ENCODE measurements around the gene ANXA4.
"Not testable (repeated sequence)": the region's sequence is repeated elsewhere in the genome, so short reads cannot be mapped to it uniquely, and the experiment has no call there.

Gene ANXA4

DNA sequence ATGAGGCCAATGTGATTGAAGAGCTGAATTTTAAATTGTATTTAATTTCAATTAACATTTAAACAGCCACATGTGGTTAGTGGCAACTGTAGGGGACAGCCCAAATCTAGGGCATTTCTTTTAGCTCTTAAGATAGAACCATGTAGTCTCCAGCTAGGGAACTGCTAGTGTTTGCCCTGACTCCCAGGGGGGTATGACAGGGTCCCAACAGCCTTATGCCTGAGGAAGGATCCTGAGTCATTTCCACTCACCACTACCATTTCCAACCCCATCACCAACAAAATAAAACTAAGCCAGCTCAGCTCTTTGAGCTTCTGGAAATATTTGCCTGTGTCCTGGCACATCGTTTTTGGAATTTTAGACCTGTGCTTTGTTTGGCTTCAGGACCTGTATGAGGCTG lies 73.8 kb downstream of the ANXA4 start:
- no peak for DNase-seq

DNA sequence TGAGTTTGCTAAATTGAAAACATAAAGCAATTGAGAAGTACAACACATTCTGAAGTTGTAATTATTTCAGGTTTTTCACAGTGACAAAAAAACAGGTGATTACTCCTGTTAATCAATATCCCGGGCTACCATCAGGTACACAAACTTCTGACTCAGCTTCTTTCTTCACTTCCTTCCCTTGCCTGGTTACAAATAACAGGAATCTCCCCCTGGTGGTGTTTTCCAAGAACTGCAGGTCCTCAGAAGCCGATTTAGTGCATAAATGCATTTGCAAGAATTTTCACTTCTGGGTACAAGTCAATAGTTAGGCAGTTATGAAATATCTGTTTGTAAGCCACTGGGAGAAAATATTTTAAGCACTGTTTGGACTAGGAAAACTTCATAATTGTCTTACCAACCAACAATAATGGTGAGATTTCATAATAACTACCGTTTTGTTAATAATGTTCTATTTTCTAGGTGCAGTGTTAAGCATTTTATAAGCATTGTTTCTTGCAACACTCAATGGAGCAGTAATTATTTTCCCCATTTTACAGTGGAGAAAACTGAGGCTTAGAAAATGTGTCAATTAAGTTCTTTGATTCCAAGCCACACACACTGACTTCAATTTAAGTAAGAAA lies 75.1 kb downstream of the ANXA4 start:
- peak; percentile 80 for DNase-seq

DNA sequence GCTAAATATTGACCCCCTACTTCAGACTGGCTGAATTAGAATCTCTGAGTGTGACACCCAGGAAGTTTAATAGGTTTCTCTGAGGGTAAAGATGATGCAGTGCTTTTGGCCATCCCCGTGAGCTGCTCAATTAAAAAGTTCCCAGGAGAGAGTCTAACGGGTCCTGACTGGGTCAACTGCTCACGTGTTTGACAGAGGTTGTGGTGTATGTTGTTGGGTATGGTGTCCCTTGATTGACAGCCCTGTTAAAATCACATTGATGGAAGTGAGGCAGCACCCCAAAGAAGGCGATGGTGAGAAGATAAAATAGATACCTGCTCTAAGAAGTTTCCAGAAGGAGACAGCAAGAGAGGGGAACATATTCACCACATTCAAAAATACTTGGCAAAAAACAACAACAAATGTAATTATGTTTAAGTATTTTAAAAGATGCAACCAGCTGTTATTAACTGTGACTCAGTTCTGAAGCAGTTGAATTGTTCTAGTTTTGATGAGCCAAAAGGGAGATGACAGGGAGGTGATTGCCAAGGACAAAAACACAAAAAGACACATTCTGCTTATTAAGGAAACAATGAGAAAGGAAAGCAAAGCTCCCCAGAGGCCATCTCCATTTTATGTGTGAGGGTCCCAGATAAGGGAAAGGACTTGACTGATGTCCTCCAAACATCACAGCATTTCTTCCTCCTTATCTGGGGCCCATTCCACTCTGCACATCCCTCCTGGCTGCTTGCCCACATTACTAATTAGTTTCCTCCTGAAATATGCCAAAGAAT lies 76.0 kb downstream of the ANXA4 start:
- no peak for DNase-seq

DNA sequence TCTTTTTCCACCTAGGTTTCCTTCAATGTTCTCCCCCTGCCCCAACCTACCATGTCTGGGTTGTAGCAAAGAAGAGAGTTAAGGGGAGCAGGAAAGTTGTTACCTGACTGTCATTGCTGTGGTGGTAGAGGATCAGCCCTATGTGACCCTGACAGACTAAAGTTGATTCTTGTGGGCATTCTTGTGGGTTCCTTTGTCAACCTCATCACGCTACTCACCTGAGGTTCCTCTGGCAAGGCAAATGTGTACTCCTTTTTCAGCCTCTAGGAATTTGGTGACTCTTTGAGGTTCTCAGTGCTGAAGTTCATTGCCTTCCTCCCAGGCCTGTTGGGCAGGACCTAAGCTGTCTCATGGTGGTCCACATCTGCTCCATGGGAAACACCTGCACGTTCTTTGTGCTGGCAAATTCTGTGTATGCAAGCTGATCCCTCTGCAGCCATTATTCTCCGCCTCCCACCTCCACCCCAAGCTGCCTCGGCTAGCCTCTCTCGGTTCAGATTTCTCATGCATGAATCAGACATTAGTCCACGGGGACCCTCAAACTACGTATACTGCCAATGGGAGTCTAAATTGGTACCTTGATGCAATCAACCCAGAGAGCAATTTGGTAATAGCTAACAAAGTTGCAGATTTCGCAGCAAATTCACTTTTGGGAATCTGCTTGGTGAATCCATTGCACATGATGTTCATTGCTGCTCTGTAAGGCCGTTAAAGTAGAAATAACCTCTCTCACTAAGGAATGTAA lies 86.0 kb downstream of the ANXA4 start:
- DNase-seq, result no peak

DNA sequence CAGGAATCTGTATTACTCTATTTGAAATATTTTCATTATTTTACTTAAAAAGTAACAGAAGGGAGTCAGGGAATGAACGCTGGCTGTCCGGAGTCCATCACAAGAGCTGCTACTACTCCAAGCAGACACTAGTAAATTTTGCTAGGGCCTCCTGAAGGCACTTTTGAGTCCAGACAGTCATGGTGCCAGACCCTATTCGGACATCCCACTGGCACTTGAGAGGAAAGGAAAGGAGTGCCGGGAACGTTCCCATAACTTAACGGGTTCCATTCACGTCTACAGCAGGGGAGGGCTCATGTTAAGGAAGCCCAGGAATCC lies 87.0 kb downstream of the ANXA4 start:
- no peak for DNase-seq

DNA sequence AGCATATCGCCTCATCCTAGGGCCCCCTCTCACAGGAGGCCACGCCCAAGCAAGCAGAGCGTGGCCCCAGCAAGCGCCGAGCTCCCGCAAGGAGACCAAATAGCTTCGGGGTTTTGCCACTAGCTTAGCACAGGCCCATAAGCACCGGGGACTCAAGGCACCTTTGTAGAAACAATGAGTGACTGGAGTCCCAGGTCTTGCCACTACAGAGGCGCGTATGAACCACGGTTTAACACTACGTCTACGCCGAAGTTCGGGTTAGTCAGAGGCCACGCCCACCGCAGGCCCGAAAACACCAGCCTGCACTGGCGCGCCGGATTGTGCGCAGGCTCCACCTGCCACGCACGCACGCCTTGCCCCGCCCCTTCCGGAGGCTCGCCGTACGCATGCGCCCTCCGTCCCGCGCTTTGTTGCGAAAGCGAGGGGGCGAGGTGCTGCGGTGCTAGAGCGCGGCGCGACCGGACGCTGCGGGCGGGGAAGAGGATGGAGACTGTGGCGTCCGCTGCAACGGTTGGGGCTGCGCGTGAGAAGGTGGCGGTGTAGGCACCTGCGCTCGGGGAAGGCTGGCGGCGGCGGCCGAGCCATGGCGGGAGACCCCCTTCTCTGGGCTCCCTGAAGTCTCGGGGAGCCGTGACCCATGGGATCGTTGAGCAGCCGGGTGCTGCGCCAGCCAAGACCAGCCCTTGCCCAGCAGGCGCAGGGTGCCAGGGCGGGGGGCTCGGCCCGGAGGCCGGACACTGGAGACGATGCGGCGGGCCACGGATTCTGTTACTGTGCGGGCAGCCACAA lies 87.5 kb downstream of the ANXA4 start, which contains the start of gene GMCL1:
Gene GMCL1 (plus strand): TSS at position 405 of the 789 bp plus-strand sequence. CDS start 233 bp downstream, at position 638.
- peak; percentile 99 for DNase-seq

DNA sequence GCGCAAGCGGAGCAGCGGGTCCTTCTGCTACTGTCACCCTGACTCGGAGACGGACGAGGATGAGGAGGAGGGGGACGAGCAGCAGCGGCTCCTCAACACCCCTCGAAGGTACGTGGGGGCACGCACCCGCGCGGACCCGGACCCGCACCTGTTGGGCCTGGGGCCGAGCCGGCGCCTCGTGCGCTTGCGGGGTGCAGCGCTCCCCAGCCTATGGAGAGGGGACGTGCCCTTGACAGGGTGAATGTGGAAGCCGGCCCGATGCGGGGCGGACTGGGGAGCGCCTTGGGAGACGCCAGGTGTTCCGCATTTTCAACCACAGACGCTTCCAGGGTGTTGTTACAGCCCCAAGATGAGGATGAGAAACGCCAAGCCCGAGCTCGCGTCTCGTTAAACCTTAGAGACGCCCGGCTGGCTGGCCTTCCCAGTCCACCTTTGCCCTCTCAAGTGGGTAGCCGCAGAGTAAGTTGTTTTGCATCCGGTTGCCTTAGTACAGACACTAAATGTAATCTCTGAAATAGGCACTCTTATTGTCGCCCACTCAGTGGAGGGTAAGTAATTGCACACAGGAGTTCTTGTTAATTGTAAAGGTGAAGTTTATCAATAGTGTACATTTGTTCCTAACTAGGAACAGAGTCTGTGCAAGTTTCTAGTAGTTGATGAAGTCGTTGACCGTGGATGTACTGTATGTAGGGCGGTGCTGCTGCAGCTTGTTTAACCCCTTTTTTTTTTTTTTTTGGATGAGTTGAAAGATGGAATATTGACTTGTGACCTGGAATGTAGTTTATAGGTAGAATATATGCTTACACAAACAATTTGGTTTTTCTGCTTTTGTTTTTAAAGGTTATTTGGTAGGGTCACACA lies 88.3 kb downstream of the ANXA4 start:
- peak; percentile 49 for DNase-seq

DNA sequence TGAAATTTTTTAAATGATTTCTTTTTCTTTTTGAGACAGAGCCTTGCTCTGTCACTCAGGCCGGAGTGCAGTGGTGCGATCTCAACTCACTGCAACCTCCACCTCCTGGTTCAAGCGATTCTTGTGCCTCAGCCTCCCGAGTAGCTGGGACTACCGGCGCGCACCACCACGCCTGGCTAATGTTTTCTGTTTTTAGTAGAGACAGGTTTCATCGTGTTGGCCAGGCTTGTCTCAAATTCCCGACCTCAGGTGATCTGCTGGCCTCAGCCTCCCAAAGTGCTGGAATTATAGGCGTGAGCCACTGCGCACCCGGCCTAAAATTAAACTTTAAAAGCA lies 88.9 kb downstream of the ANXA4 start:
- not testable (repeated sequence) for DNase-seq

DNA sequence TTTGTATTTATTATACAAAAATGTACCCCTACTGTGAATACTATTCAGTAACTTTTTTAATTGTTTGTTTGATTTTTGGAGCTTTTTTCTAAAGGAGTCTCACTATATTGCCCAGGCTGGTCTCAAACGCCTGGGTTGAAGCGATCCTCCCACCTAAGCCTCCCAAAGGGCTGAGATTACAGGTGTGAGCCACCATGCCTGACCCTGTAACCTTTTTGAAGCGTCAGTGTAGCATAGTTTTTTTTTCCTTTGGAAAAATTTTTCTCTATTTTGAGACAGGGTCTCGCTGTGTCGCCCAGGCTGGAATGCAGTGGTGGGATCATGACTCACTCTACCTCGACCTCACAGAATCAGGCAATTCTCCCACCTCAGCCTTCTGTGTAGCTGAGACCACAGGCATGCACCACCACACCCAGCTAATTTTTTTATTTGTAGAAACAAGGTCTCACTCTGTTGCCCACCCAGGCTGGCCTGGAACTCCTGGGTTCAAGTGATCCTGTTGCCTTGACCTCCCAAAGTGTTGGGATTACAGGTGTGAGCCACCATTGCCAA lies 89.5 kb downstream of the ANXA4 start:
- no peak for DNase-seq

DNA sequence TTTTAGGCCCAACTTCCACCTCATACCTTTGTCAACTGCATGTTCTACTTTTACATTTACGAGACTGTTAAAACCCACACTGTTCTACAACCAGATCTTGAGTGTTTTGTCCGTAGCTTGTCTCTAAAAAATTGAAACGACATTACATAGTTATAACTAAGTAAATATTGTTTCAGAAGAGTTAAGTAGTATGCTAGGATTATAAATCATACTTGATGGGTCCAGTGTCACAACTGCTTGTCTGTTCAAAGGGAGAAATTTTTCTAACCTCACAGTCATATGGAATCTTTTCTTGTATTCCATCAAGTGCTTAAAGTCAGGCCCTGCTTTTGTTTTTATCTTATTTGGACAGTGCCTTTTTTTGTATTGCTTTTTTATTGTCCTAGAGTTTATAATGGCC lies 91.8 kb downstream of the ANXA4 start:
- DNase-seq, result no peak

DNA sequence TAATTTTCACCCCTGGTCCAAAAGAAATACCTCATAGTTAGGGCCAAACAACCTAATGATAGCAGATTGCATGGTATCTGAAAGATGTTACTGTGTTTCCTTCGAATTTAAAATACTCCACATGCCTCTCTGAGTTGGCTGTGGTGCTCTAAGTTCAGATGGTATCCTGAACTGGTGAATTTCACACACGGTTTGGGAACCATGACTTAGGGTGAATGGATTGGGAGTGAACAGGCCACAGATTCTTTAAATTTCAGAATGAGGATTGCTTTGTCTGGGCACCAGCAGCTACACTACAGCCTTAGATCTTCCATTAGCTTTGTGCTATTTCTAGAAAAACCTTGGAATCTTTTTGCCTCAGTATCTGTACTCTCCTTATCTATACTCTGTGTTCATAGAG lies 93.7 kb downstream of the ANXA4 start:
- no peak for DNase-seq

DNA sequence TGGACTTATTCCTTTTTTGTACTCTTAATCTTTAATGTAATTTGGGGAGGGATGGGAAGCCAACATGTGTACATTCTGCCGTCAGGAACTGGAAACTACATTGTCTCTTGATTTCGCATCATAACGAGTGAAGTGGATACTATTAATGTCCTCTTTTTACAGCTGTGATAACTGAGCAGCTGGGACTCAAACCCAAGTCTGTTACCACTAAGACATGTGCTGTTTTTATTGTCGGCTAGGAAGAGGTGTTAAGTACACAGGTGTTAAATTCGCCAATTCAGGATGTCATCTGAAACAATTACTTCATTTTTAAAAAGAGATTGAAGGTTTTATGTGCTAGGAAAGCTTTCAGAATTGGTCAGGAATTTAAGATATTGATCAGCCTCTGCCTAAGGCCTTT lies 94.4 kb downstream of the ANXA4 start:
- DNase-seq, result no peak

DNA sequence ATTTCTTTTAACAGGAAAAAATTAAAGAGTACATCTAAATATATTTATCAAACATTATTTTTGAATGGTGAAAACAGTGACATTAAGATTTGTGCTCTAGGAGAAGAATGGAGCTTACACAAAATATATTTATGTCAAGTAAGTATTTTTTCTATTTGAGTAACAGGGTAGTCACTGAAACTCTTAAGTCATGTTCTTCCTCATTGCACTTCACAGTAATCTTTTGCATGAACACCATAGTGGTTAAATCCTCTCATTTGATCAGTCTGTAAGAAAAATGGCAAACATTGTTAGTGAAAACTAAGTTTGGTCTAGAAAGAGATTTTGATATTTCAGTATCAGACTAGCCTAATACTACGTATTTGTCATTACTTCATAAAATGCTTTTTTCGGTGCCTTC lies 95.6 kb downstream of the ANXA4 start:
- no peak for DNase-seq

DNA sequence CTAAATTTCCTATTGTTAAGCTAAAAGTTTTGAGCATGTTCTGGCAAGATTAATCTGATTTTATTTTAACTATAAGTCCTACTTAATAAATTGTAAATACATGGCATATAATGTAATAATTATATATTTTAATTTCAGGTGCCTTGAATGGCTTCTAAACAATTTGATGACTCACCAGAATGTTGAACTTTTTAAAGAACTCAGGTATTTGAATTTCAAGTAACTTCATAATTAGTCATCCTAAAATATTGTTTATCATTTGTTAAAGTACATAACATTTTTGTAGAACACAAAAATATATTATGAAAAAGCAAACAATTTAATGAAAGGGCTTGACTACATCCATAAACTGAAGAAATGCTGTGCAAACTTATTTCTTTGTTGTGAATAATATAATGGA lies 102.1 kb downstream of the ANXA4 start:
- no peak for DNase-seq

DNA sequence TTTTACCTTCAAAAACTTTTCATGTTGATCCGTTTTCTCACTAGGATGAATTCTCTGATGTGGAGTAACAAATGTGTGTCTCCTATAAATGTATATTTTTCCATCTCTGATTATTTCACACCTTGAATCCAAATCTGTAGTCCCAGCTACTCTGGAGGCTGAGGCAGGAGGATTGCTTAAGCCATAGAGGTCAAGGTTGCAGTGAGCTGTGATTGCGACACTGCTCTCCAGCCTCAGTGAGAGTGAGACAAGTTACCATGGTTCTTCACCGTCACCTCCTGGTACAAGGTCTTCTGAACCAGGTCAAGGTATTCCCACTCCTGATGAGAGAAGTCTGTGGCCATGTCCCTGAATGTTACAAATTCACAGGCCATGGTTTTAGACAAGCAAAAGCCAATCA lies 102.6 kb downstream of the ANXA4 start:
- no peak for DNase-seq

DNA sequence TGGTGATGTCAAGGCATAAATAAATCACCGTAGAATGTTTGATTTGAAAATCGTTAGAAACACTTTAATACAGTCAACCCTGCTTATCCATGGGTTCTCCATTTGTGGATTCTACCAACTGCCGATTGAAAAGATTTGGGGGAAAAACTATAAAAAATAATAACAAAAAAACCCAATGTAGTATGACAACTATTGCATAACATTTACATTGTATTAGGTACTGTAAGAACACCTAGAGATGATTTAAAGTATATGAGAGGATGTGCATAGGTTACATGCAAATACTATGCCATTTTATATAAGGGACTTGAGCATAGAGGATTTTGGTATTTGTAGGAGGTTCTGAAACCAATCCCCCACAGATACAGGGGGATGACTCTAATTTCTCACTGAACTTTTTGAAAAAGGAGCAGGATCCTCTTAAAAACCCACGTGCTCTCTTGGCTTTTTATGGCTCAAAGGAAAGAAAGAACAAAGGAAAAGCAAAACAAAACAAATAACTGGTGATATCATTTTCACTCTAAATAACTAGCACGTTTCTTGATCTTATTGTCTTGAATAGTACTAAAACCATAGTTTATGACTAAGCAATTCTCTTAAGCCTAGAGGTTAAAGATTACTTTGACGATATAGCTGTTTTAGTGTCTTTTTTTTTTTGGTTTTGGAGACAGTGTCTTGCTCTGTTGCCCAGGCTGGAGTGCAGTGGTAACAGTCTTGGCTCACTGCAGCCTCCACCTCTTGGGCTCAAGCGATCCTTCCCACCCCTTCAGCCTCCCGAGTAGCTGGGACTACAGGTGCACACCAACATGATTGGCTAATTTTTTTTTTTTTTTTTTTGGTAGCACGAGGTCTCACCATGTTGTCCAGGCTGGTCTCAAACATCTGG lies 104.5 kb downstream of the ANXA4 start:
- no peak for DNase-seq

DNA sequence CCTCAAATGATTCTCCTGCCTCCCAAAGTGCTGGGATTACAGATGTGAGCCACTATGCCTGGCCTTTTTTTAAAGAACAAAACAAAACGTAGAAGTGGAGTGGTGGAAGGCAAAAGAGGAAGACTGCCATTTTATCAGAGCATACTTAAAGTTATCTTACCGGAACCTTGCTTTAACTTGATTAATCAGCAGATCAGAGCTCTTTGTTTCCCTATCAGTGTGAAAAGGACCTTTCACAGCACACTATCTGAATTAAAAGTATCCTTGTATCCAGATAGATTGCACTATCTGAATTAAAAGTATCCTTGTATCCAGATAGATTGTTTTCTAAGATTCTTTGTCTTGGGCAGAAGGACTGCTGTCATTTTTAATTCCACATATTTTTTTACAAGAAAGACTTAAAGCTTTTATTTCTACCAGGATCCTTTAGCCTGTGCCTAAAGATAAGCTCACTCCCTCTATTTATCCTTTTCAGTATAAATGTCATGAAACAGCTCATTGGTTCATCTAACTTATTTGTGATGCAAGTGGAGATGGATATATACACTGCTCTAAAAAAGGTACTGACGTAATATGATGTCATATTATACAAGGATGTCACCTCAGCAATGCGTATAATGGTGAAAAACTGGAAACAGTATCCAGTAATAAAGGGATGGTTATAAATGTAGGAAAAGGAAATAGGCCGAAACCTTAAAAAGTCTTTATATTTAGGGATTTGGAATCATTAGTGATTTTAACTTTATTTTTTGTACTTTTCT lies 105.3 kb downstream of the ANXA4 start:
- no peak for DNase-seq

DNA sequence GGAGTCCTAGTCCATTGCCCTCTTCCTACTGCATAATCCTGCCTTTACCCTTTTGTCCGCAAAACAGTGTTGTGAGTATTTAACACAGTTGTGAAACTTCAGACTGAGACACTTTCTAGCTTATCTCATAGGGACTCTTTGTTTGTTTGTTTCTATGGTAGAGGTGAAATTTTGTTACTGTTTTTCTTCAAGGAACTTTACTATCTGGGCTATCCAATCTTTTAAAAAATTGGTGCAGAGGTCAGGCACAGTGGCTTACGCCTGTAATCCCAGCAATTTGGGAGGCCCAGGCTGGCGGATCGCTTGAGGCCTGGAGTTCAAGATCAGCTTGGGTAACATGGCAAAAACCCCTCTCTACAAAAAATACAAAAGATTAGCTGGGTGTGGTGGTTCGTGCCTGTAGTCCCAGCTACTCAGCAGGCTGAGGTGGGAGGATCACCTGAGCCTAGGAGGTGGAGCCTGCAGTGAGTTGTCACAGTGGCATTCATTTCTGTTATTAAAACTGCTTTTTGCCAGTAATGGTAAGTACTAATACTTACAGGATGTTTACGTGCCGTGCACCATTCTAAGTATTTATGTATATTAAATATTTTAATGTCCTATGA lies 106.4 kb downstream of the ANXA4 start:
- DNase-seq, result no peak

DNA sequence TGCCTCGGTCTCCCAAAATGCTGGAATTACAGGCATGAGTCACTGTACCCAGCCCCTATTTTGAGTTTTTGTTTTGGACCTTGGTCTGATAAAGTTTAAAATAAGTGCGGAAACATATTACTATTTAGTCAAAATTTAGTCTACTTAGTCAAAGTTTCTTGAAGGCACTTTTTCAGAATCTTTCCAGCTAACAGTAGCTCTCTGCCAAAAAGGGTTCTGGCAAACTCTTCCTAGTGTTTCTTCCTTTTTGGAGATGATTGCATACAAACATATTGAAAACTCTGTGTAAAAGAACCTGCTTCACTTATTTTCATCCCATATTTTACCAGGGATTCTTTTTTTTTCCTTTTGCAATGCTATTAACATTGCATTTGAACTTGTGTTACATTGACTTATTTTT lies 116.3 kb downstream of the ANXA4 start:
- no peak for DNase-seq

DNA sequence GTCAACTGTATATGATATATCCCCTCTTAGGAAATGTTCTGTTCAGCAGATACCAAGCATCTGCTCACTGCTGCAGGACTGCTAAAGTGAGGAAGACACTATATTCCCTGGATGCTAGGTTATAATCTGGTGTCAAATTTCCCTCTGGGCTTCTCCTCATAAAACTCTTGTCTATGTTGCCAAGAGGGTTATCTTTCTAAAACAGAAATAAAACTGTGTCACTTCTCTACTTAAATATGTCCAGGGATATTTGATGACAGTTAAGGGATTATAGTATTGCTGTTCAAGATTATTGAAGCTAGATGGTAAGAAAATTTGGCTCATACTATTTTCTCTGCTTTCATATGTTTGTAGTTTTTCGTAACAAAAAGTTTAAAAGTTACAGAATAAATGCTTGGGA lies 121.4 kb downstream of the ANXA4 start:
- no peak for DNase-seq

All from CD4-positive, alpha-beta T cell treated with Interleukin-6 for 4 hours (primary cell).